ENCODE data around the gene CTTN. TPM values are rescaled to one million over a fixed set of nuclear protein-coding genes. Genes with fewer than 3 reads are reported as not detected.

The CTTN gene
- total and polyA plus RNA-seq, 2 of the 13 experiments (the other 11 are each of a cell fraction or from before 2014, with no cell fraction given): 84.4 to 114 TPM

- TF ChIP-seq ZNF431 (CRISPR knock-in tag; IDR thresholded peaks at IDR 0.05; ENCODE audit: borderline replicate concordance, low read depth) (peak; percentile 61; the same call in 1 of the 2 replicates), ZNF619 (CRISPR knock-in tag; IDR thresholded peaks at IDR 0.05) (no peak), BCL6 (CRISPR knock-in tag; IDR thresholded peaks at IDR 0.05) (no peak), KLF9 (CRISPR knock-in tag; IDR thresholded peaks at IDR 0.05; ENCODE audit: low read depth) (0 out of 2 replicates have a peak, but pooled peaks have one; percentile 49), NFKB2 (CRISPR knock-in tag; IDR thresholded peaks at IDR 0.05; ENCODE audit: borderline replicate concordance) (peak; percentile 48; the same call in 1 of the 2 replicates), ZNF296 (CRISPR knock-in tag; conservative IDR thresholded peaks at IDR 0.05) (no peak), ZBTB3 (CRISPR knock-in tag; IDR thresholded peaks at IDR 0.05; ENCODE audit: borderline replicate concordance, low read depth) (no peak), ZNF276 (CRISPR knock-in tag; IDR thresholded peaks at IDR 0.05; ENCODE audit: low read depth) (0 out of 2 replicates have a peak, but pooled peaks have one; percentile 43), ZBTB43 (CRISPR knock-in tag; conservative IDR thresholded peaks at IDR 0.05) (0 out of 2 replicates have a peak, but pooled peaks have one; percentile 48), HIVEP1 (CRISPR knock-in tag; IDR thresholded peaks at IDR 0.05) (no peak; the same call in 1 of the 2 replicates), HES4 (CRISPR knock-in tag; IDR thresholded peaks at IDR 0.05; ENCODE audit: borderline replicate concordance) (no peak), HNF4G (IDR thresholded peaks at IDR 0.05; ENCODE audit: borderline replicate concordance, low read depth, low read length) (no peak), HNF4G (CRISPR knock-in tag; IDR thresholded peaks at IDR 0.05; ENCODE audit: borderline replicate concordance, low read depth) (peak; percentile 64; the same call in 1 of the 2 replicates), SALL1 (CRISPR knock-in tag; IDR thresholded peaks at IDR 0.05) (peak; percentile 58), SKIL (CRISPR knock-in tag; IDR thresholded peaks at IDR 0.05; ENCODE audit: borderline replicate concordance) (peak; percentile 22; the same call in 1 of the 2 replicates), SMARCC2 (IDR thresholded peaks at IDR 0.05) (no peak), ATM (IDR thresholded peaks at IDR 0.05; ENCODE audit: borderline replicate concordance) (no peak), FIP1L1 (IDR thresholded peaks at IDR 0.05; ENCODE audit: borderline replicate concordance, insufficient read depth, low read depth, low read length) (no peak), MLXIP (CRISPR knock-in tag; IDR thresholded peaks at IDR 0.05; ENCODE audit: borderline replicate concordance) (no peak), ZNF781 (CRISPR knock-in tag; IDR thresholded peaks at IDR 0.05; ENCODE audit: borderline replicate concordance, not compliant biosample characterization) (no peak)
Observed at GRCh38 chr11:70397983-70398833, at the start of gene CTTN (continued).

All from HepG2 (cell line).